GM10248 (cell line): ENCODE data around the gene ABHD5.

Experiments
- CTCF ChIA-PET: fragments of 300-600 bp; sonication (Branson Sonifier 250); formaldehyde crosslinking; extraction: SDS; loops from one replicate; lab custom pipeline; 2021; ENCODE audit warnings: antibody characterized with exemption; lab: Yijun Ruan, JAX
- POLR2A ChIA-PET: fragments of 350-650 bp; sonication (Branson Sonifier 250); formaldehyde crosslinking; extraction: SDS; loops from one replicate; lab custom pipeline; 2020; ENCODE audit warnings: antibody characterized with exemption; lab: Yijun Ruan, JAX
- DNase-seq: peaks from one replicate; pipeline ENCODE4 v3.0.0; 2012; ENCODE audit errors: extremely low spot score
- TF ChIP-seq, protein P1 (sequence below): IDR thresholded peaks from 2 replicates; pipeline ENCODE4 v1.5.1; 2012; ENCODE audit warnings: mild to moderate bottlenecking, low read depth; ENCODE audit errors: extremely low read depth, missing control alignments, control extremely low read depth

Gene ABHD5

DNA sequence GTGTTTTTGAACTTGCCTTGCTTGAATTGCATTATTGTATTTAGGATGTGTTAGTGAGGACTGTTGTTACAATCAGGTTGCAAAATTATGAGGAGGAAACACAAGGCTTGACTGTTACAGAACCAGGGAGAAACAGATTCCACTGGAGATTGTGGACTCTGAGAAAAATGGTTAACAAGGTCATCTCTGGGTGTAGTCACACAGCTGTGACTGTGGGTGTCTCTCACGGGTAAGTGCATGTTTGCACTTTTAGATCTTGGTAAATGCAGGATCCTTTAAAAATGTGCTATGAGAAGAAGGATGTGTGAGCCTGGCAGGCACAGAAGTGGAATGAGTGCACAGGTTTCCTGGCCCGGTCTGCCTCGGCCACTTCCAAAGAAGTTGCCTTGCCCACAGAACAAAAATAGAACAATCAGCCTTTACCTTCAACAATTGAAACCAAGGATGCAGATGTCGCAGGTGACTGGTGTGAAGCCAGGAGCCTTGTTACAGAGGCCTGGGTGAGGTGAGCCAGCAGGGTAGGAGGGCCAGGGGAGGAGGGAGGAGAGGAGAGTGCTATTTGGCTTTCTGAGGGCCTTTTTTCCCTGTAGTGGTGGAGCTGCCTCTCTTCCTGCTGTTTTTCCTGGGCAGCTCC lies 68.0 kb downstream of the ABHD5 start:
- TF ChIP-seq, protein P1, sequence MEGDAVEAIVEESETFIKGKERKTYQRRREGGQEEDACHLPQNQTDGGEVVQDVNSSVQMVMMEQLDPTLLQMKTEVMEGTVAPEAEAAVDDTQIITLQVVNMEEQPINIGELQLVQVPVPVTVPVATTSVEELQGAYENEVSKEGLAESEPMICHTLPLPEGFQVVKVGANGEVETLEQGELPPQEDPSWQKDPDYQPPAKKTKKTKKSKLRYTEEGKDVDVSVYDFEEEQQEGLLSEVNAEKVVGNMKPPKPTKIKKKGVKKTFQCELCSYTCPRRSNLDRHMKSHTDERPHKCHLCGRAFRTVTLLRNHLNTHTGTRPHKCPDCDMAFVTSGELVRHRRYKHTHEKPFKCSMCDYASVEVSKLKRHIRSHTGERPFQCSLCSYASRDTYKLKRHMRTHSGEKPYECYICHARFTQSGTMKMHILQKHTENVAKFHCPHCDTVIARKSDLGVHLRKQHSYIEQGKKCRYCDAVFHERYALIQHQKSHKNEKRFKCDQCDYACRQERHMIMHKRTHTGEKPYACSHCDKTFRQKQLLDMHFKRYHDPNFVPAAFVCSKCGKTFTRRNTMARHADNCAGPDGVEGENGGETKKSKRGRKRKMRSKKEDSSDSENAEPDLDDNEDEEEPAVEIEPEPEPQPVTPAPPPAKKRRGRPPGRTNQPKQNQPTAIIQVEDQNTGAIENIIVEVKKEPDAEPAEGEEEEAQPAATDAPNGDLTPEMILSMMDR: no peak
- DNase-seq: no peak
- CTCF ChIA-PET: no interaction called here
- POLR2A ChIA-PET: no interaction called here

DNA sequence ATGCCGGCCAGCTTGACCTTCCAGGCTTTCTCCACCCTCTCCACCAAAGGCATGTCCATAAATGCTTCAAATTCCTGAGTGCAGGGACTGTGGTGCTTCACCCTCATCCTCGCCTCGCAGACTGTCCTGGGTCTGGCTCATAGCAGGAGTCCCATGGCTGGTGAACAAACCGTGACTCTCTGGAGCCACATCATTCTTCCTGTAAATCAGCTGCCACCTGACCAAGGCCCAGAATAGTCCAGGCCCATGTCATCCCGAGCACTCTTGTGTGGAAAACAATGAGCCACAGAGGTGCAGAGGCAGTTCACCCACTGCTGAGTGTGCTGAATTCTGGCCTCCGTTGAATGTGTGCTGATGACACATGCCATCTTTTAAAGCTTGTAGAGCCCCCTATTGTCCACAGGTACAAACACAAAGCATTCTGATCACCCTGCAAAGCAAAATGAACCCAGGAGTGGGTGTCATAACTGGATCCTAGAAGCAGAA lies 68.6 kb downstream of the ABHD5 start:
- TF ChIP-seq, protein P1: no peak
- ChIA-PET CTCF (interaction anchor here (1.0 to 1.4 kb wide), 3 partner anchors 9 to 53 kb away, joined by 3 to 11 read pairs (median 3); no protein-coding TSS in a partner anchor), POLR2A (no interaction called here)
- no peak for DNase-seq

DNA sequence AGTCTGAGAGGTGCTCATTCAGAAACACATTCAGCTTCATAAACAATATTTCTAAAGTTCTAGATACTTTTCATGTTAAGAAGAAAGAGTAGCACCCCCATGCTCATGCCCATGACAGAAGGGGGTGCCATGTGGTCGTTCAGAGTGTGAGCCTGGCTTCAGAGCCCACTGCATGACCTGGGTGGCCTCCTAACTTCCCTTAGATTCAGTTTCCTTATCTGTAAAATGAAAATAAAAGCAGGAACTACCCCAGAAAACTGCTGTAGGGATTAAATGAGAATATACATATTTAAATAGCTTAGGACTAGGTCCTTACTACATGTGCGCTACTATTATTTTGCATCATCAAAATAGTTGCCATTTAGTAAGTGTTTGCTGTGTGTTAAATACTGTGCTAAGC lies 69.2 kb downstream of the ABHD5 start:
- DNase-seq: no peak
- ChIA-PET POLR2A (no interaction called here), CTCF (interaction anchor here (1.0 to 1.4 kb wide), 3 partner anchors 9 to 54 kb away, joined by 3 to 11 read pairs (median 3); no protein-coding TSS in a partner anchor)
- TF ChIP-seq, protein P1: no peak

DNA sequence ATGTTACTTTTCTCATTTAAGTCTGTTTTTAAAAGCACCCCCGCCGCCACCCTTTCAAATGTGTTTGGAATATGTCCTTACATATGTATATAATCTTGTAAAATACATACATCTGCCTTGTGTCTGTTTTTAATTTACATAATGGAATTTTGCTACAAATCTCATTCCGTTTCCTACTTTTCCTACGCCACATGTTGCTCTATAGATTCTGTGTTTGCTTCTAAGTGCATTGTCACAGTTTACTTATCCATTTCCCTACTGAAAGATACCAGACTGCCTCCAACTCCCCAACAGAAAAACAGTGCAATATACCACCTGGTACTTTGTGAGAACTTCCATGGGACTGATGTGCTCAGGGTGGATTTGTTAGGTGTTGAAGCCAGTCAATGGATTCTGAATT lies 70.2 kb downstream of the ABHD5 start:
- no peak for DNase-seq
- ChIA-PET CTCF (interaction anchor here (1.4 kb wide), 1 partner anchor 8 kb away, joined by 11 read pairs; no protein-coding TSS in a partner anchor), POLR2A (no interaction called here)
- TF ChIP-seq, protein P1: no peak

DNA sequence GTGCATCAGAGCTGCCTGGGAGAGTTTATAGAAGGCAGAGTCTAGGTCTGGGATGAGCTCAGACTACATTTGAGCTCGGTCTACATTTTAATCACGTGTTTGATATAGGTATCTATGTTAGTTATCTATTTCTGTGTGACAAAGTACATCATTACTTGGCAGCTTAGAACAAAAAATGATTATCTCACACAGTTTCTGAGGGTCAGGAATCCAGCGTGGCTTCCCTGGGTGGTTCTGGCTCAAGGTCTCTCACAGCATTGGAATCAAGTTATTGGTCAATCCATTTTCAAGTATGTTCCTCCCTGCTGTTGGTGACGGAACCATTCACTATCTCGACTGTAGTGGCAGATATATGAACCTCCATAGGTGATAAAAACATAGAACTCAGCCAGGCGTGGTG lies 71.7 kb downstream of the ABHD5 start:
- no peak for DNase-seq
- POLR2A ChIA-PET: no interaction called here
- CTCF ChIA-PET: no interaction called here
- TF ChIP-seq, protein P1: no peak

DNA sequence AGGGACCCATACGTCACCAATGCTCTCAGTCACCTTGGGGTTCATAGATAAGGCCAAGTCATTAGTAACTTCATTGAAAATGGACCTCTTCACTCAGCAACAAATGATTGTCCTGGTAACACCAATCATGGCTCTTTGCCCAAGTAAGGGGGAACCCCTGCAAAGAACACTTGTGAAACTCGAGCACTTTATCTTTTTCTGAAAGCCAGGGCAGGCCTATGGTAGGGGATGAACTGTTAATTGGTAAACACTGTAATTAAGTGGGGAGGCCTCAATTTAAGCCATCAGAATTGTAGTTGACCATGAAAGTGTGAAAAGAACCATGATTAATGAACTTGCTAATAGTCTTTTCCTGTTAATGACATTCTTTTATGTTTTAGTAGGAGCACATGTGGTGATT lies 73.3 kb downstream of the ABHD5 start:
- ChIA-PET CTCF (no interaction called here), POLR2A (no interaction called here)
- DNase-seq: no peak
- TF ChIP-seq, protein P1: no peak
